HCT116 (cell line): Measurements from ENCODE around the gene EVI5. TPM values are rescaled to one million over a fixed set of nuclear protein-coding genes. Genes with fewer than 3 reads are reported as not detected.

Source experiments
- ATAC-seq: fragments of 200-7000 bp; cut with Tn5 transposase; 2 replicates; pipeline ENCODE4 v1.9.1; 2020; ENCODE audit warnings: mild to moderate bottlenecking, moderate library complexity
- BruUV-seq: library from RNA; stranded (reverse); fragments of 400-500 nt; replicated peaks from 2 replicates; lab custom pipeline; 2021; lab: Mats Ljungman, UMichigan
- CTCF ChIA-PET: fragments of 300-600 bp; sonication (Branson Sonifier 250); formaldehyde crosslinking; loops from one replicate; lab custom pipeline; 2021; ENCODE audit warnings: antibody characterized with exemption; lab: Charles Lee
- POLR2A ChIA-PET: fragments of 300-600, 350-600 bp; sonication (Branson Sonifier 250); formaldehyde crosslinking; loops from one replicate; lab custom pipeline; 2021; ENCODE audit warnings: antibody characterized with exemption; lab: Charles Lee
- RAD21 ChIA-PET, 2 experiments: fragments of 300-600 bp; sonication (Branson Sonifier 250); formaldehyde crosslinking; loops; one replicate each; lab custom pipeline; 2023; ENCODE audit warnings: low total read pairs in 2 of 2; ENCODE audit not compliant: uncharacterized antibody in 2 of 2, unreplicated experiment in 2 of 2, low non-redundant PET in 1 of 2; lab: Charles Lee
- DNase-seq: peaks from one replicate; pipeline ENCODE4 v3.0.0-alpha.2; 2010; ENCODE audit warnings: low read depth, low spot score
- H2AFZ ChIP-seq: fragments of 200-600 bp; shearing (Covaris generic), sonication (generic); 2 replicates; pipeline ENCODE4 v1.6.1; 2017; ENCODE audit warnings: low read depth, mixed run types, mixed read lengths, antibody characterized with exemption, low read length; ENCODE audit not compliant: poor library complexity, severe bottlenecking
- H3K27ac ChIP-seq: 2 replicates; pipeline ENCODE4 v1.5.1; 2012; ENCODE audit warnings: low read depth, low read length
- H3K27me3 ChIP-seq: fragments of 200-600 bp; sonication (generic); 2 replicates; pipeline ENCODE4 v1.6.1; 2016; ENCODE audit warnings: mixed run types, low read length, mixed read lengths; ENCODE audit not compliant: insufficient read depth
- H3K36me3 ChIP-seq, 2 experiments: fragments of 200-500 bp in 1 of 2; fragments of 200-600 bp in 1 of 2; sonication (Bioruptor generic) in 1 of 2; sonication (generic) in 1 of 2; 2 replicates each; pipeline versions ENCODE4 v1.5.1 to v1.6.1; 2014 to 2016; ENCODE audit warnings: low read length in 2 of 2, inconsistent platforms in 1 of 2, mixed read lengths in 1 of 2, mixed run types in 1 of 2; ENCODE audit not compliant: insufficient read depth in 2 of 2, control insufficient read depth in 1 of 2
- H3K4me1 ChIP-seq, 2 experiments: fragments of 200-600 bp in 1 of 2; sonication (generic) in 1 of 2; 2 replicates each; pipeline versions ENCODE4 v1.5.1 to v1.6.1; 2012 to 2017; ENCODE audit warnings: low read length in 2 of 2, inconsistent platforms in 1 of 2, mild to moderate bottlenecking in 1 of 2, mixed read lengths in 1 of 2, mixed run types in 1 of 2, moderate library complexity in 1 of 2; ENCODE audit not compliant: insufficient read depth in 2 of 2, control insufficient read depth in 1 of 2
- H3K4me2 ChIP-seq: fragments of 200-600 bp; sonication (generic); 2 replicates; pipeline ENCODE4 v1.6.1; 2017; ENCODE audit warnings: mixed run types, low read length, mixed read lengths
- H3K4me3 ChIP-seq, 2 experiments: fragments of 200-600 bp in 1 of 2; sonication (generic) in 1 of 2; replicated peaks in 1 of 2; 2 replicates each; pipeline ENCODE4 v1.5.1; 2011 to 2016; ENCODE audit warnings: low read length in 2 of 2, control low read depth in 1 of 2, low read depth in 1 of 2, mild to moderate bottlenecking in 1 of 2, mixed read lengths in 1 of 2, mixed run types in 1 of 2
- H3K79me2 ChIP-seq: fragments of 200-600 bp; sonication (generic); 2 replicates; pipeline ENCODE4 v1.6.1; 2017; ENCODE audit warnings: mild to moderate bottlenecking, mixed run types, low read length, moderate library complexity, mixed read lengths; ENCODE audit not compliant: insufficient read depth
- H3K9ac ChIP-seq: fragments of 200-600 bp; sonication (generic); 2 replicates; pipeline ENCODE4 v1.6.1; 2016; ENCODE audit warnings: low read length, mixed read lengths
- H3K9me2 ChIP-seq: fragments of 200-600 bp; sonication (generic), shearing (Covaris generic); 2 replicates; pipeline ENCODE4 v1.6.1; 2017; ENCODE audit warnings: mixed run types, mild to moderate bottlenecking, moderate library complexity; ENCODE audit not compliant: insufficient read depth
- H3K9me3 ChIP-seq, 2 experiments: fragments of 200-500 bp in 1 of 2; fragments of 200-600 bp in 1 of 2; sonication (Bioruptor generic) in 1 of 2; sonication (generic) in 1 of 2; 2 replicates each; pipeline ENCODE4 v1.6.1; 2014 to 2017; ENCODE audit warnings: low read length in 2 of 2, mixed read lengths in 2 of 2, inconsistent platforms in 1 of 2, low read depth in 1 of 2, mild to moderate bottlenecking in 1 of 2, mixed run types in 1 of 2, moderate library complexity in 1 of 2; ENCODE audit not compliant: control insufficient read depth in 1 of 2, insufficient read depth in 1 of 2
- H4K20me1 ChIP-seq: fragments of 200-600 bp; sonication (generic), shearing (Covaris generic); 2 replicates; pipeline ENCODE4 v1.6.1; 2017; ENCODE audit warnings: mixed run types, mild to moderate bottlenecking, moderate library complexity; ENCODE audit not compliant: insufficient read depth
- ATF3 ChIP-seq: IDR thresholded peaks from 2 replicates; pipeline ENCODE4 v1.6.1; 2012
- CBX3 ChIP-seq: IDR thresholded peaks from 2 replicates; pipeline ENCODE4 v1.6.1; 2012; ENCODE audit warnings: low read depth
- CEBPB ChIP-seq: IDR thresholded peaks from 2 replicates; pipeline ENCODE4 v1.6.1; 2012; ENCODE audit warnings: low read depth
- EGR1 ChIP-seq: IDR thresholded peaks from 2 replicates; pipeline ENCODE4 v1.6.1; 2012; ENCODE audit warnings: low read depth
- EZH2 ChIP-seq: fragments of 200-600 bp; sonication (generic); IDR thresholded peaks from 2 replicates; pipeline ENCODE4 v1.6.1; 2017; ENCODE audit warnings: antibody characterized with exemption, mixed run types
- EZH2phosphoT487 ChIP-seq: fragments of 200-600 bp; IDR thresholded peaks from 2 replicates; pipeline ENCODE4 v1.6.1; 2018; ENCODE audit warnings: antibody characterized with exemption, borderline replicate concordance
- FOSL1 ChIP-seq: IDR thresholded peaks from 2 replicates; pipeline ENCODE4 v1.6.1; 2012; ENCODE audit warnings: low read depth
- JUND ChIP-seq: IDR thresholded peaks from 2 replicates; pipeline ENCODE4 v1.6.1; 2012
- POLR2AphosphoS5 ChIP-seq: IDR thresholded peaks from 2 replicates; pipeline ENCODE4 v1.6.1; 2011; ENCODE audit warnings: mild to moderate bottlenecking, low read depth, low read length, moderate library complexity
- RAD21 ChIP-seq: IDR thresholded peaks from 2 replicates; pipeline ENCODE4 v1.6.1; 2012; ENCODE audit warnings: low read depth, mild to moderate bottlenecking
- SP1 ChIP-seq: IDR thresholded peaks from 2 replicates; pipeline ENCODE4 v1.6.1; 2012; ENCODE audit warnings: low read depth
- SRF ChIP-seq: IDR thresholded peaks from 2 replicates; pipeline ENCODE4 v1.6.1; 2012; ENCODE audit warnings: low read depth
- ZBTB33 ChIP-seq: IDR thresholded peaks from 2 replicates; pipeline ENCODE4 v1.6.1; 2011; ENCODE audit warnings: mild to moderate bottlenecking, low read length, moderate library complexity; ENCODE audit not compliant: insufficient replicate concordance; ENCODE audit errors: extremely low read depth
- ZFX ChIP-seq: fragments of 450-650 bp; IDR thresholded peaks from 2 replicates; pipeline ENCODE4 v1.6.1; 2017
- intact Hi-C: fragments of 100-400 bp; cut with micrococcal nuclease; formaldehyde crosslinking; loops from 2 replicates; pipeline ENCODE4 v1.10.0; 2022
- total RNA-seq: library from RNA; stranded (reverse); gene quantifications from one replicate; pipeline ENCODE4 v1.2.1, GENCODE V29; 2021; ENCODE audit not compliant: unreplicated experiment

EVI5 gene
- total RNA-seq, 1 experiment from 2014 or later: 21.8 TPM

DNA sequence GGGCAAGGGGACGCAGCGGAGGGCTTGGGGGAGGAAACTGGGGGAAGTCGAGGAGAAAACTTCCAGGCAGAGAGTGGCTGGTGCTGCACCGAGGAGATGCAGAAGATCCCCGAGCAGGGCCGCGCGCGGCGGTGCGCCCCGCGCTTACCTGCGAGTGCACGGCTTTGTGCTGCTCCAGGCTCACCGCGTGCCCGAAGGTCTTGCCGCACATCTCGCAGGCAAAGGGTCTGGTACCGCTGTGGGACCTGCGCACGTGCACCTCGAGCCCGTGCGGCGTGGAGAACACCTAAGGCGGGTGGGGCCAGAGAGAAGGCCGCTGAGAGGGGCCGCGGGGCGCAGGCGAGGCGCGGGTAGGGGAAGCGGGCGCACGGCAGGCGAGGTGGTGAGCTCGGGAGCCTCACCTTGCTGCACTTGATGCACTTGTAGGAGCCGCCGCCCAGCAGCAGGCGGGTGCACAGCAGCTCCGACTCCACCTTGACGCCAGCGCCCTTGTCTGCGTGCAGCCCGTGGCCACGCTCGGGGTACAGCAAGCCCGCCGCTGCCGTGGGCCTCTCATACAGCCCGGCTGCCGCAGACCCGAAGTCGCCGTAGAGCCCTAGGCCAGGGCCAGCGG, 304.6 kb downstream of the EVI5 start:
- Histone ChIP-seq H3K27me3 (no peaks in the 10 kb centered on the region), H3K4me3 (no peak overlapping the region), H3K79me2 (no peaks in the 10 kb centered on the region), H3K9ac (no peak overlapping the region), H4K20me1 (no peaks in the 10 kb centered on the region), H3K36me3 (no peaks in the 10 kb centered on the region), H2AFZ (no peak overlapping the region), H3K27ac (no peak overlapping the region), H3K9me2 (no peaks in the 10 kb centered on the region), H3K4me1 (peaks cover 7 to 12% of the 10 kb centered on the region in 2 experiments), H3K9me3 (no peaks in the 10 kb centered on the region), H3K4me2 (no peak overlapping the region)
- RAD21 ChIA-PET: no interaction called here
- BruUV-seq: no TSS peak
- CTCF ChIA-PET: no interaction called here
- ATAC-seq (no peak), DNase-seq (no peak)
- TF ChIP-seq CBX3: no peak
- TF ChIP-seq ZBTB33: no peak
- TF ChIP-seq JUND: no peak
- no peak for TF ChIP-seq RAD21
- no peak for TF ChIP-seq EZH2phosphoT487
- TF ChIP-seq EGR1: no peak
- no peak for TF ChIP-seq ZFX
- TF ChIP-seq CEBPB: no peak
- TF ChIP-seq FOSL1: no peak
- no peak for TF ChIP-seq ATF3
- no peak for TF ChIP-seq EZH2
- TF ChIP-seq SRF: no peak
- no peak for TF ChIP-seq SP1
- no peak for TF ChIP-seq POLR2AphosphoS5
- intact Hi-C loops: no loop called here
- POLR2A ChIA-PET: no interaction called here
